ENCODE data around the gene UBL7. TPM values are rescaled to one million over a fixed set of nuclear protein-coding genes. Genes with fewer than 3 reads are reported as not detected.

Gene UBL7
- total RNA-seq, 1 donor from 2014 or later: 50.1 TPM

DNA sequence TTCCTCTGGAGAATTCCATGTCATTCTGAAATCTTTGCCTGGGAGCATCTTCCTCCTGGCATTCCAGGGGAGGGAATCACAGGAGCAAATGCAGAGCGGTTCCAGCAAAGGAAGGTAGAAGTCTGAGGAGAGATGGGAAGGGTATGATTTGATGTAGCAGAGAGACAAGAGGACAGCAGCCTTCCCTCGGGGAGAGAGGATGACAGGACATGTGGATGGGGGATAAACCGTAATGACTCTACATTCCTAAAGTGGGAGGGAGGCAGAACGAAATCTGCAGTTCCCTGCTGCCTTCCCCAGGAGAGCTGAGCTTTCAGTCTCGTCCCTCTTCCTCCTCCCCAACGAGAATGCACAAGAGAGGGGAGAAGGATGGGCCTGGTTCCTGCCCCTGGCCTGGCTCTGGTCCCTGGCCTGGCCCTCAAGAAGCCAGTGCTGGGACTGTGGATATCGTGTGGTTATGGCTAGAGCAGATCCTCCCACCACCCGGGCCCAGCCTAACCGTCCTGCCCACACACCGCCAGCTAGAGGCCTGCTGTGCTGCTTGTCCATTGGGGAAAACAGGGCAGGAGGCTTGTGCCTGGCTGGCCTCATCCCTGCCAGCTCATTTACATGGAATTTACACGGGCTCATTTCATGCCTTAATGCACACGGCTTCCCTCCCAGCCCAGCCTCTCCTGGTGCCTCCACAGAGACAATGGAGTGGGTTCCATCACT, 53.8 kb downstream of the UBL7 start:
- H3K27ac Mint-ChIP-seq (ENCODE audit: unreplicated experiment): peak overlapping the region; percentile 83
- H3K27me3 Mint-ChIP-seq (ENCODE audit: low read depth): no peaks in the 10 kb centered on the region
- H3K4me3 Mint-ChIP-seq: no peak overlapping the region
- DNase-seq (ENCODE audit: low read depth, low spot score): peak; percentile 30
- H3K9me3 Mint-ChIP-seq: no peaks in the 10 kb centered on the region
- TF ChIP-seq, protein P1, sequence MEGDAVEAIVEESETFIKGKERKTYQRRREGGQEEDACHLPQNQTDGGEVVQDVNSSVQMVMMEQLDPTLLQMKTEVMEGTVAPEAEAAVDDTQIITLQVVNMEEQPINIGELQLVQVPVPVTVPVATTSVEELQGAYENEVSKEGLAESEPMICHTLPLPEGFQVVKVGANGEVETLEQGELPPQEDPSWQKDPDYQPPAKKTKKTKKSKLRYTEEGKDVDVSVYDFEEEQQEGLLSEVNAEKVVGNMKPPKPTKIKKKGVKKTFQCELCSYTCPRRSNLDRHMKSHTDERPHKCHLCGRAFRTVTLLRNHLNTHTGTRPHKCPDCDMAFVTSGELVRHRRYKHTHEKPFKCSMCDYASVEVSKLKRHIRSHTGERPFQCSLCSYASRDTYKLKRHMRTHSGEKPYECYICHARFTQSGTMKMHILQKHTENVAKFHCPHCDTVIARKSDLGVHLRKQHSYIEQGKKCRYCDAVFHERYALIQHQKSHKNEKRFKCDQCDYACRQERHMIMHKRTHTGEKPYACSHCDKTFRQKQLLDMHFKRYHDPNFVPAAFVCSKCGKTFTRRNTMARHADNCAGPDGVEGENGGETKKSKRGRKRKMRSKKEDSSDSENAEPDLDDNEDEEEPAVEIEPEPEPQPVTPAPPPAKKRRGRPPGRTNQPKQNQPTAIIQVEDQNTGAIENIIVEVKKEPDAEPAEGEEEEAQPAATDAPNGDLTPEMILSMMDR (conservative IDR thresholded peaks at IDR 0.05): no peak
- H3K4me1 Mint-ChIP-seq: peaks cover 32% of the 10 kb centered on the region
- no peaks in the 10 kb centered on the region for H3K36me3 Mint-ChIP-seq (ENCODE audit: low read depth)

DNA sequence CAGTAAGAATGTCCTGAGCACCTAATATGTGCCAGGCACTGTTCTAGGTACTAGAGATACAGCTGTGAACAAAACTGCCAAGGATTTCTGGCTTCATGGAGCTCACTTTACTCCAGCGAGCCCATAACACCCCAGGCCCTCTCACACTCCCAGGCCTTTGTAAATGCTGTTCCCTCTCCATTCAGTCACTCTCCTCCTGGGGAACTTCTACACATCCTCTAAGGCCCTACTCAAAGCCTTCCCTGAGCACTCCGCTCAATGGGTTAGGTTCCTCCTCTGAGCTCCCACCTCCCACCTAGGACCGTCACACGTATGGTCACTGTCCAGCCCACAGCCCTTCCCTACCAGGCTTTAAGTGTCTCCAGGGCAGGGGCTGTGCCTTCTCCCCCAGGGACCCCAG, 54.4 kb downstream of the UBL7 start:
- H3K27ac Mint-ChIP-seq (ENCODE audit: unreplicated experiment): peak overlapping the region; percentile 83

DNA sequence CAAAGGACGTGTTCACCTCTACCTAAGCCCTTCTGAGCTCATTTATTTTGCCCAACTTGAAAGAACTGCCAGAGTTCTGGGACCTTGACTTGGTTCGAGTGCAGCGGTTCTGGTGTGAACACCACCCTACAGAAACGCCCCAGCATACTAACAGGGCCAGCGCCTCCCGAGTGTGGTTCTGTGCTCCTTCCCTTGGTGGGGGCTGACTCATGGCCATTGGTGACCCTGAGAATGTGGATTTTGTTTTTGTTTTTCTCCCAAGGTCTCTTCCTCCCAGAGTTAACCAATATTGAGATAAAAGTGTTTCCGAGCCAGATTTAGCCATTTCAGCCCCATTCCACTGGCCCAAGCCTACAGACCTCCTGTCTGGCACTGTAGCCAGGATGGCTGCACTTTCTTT, 55.1 kb downstream of the UBL7 start:
- H3K27ac Mint-ChIP-seq (ENCODE audit: unreplicated experiment): no peak overlapping the region
- H3K4me1 Mint-ChIP-seq: peaks cover 32% of the 10 kb centered on the region
- TF ChIP-seq, protein P1 (conservative IDR thresholded peaks at IDR 0.05): no peak
- no peaks in the 10 kb centered on the region for H3K9me3 Mint-ChIP-seq
- H3K36me3 Mint-ChIP-seq (ENCODE audit: low read depth): no peaks in the 10 kb centered on the region
- DNase-seq (ENCODE audit: low read depth, low spot score): no peak
- no peak overlapping the region for H3K4me3 Mint-ChIP-seq
- no peaks in the 10 kb centered on the region for H3K27me3 Mint-ChIP-seq (ENCODE audit: low read depth)

More for the DNA sequence above, 54.4 kb downstream of the UBL7 start:
- Mint-ChIP-seq H3K4me3 (no peak overlapping the region), H3K36me3 (ENCODE audit: low read depth) (no peaks in the 10 kb centered on the region), H3K4me1 (peaks cover 32% of the 10 kb centered on the region), H3K9me3 (no peaks in the 10 kb centered on the region), H3K27me3 (ENCODE audit: low read depth) (no peaks in the 10 kb centered on the region)
- TF ChIP-seq, protein P1 (conservative IDR thresholded peaks at IDR 0.05): no peak
- DNase-seq (ENCODE audit: low read depth, low spot score): no peak

DNA sequence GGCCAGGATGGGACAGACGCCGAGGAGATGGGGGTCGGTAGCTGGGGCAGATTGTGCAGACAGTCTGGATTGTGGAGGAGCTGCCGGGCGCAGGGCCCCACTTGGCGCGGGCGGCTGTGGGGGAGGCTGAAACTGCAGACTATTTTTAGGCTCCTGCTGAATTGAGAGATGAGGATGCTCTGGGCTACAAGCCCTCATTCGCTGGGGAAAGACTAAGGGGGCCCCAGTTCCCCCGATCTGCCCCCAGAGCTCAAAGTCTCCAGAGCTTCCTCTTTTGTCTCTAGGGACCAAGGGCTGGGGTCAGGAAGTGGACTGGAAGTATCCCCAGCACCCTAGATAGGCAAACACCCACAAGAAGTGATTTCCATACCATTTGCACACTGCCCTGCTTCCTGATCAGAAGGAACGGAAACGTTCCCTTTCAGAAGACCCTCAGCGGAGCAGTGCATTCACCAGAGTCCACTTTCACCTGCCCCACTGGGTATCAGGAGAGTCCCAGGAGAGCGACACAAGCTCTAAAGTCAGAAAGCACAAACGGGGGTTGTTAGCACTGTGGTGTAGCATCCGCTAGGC, 56.9 kb downstream of the UBL7 start:
- H3K27me3 Mint-ChIP-seq (ENCODE audit: low read depth): no peaks in the 10 kb centered on the region
- H3K4me3 Mint-ChIP-seq: no peak overlapping the region
- no peaks in the 10 kb centered on the region for H3K9me3 Mint-ChIP-seq
- H3K4me1 Mint-ChIP-seq: peaks cover 32% of the 10 kb centered on the region
- H3K36me3 Mint-ChIP-seq (ENCODE audit: low read depth): no peaks in the 10 kb centered on the region
- TF ChIP-seq, protein P1 (conservative IDR thresholded peaks at IDR 0.05): no peak
- no peak for DNase-seq (ENCODE audit: low read depth, low spot score)
- H3K27ac Mint-ChIP-seq (ENCODE audit: unreplicated experiment): peak overlapping the region; percentile 45

DNA sequence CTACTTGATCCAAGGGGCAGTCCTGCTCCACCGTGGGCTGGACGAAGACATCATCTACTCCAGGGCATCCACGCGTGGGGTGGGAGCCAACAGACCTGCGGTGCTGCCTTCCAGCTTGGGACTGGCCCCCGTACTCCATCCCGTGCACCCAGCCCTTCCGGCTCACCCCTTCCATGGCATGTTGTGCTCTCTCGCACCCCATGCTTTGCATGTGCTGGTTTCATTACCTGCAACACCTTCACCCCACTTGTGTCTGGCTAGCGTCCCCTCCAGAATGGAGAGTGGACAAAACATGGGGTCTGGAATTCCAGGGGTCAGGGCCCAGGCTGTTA, 57.4 kb downstream of the UBL7 start:
- Mint-ChIP-seq H3K4me1 (peaks cover 29% of the 10 kb centered on the region), H3K27me3 (ENCODE audit: low read depth) (no peaks in the 10 kb centered on the region), H3K27ac (ENCODE audit: unreplicated experiment) (no peak overlapping the region), H3K4me3 (no peak overlapping the region), H3K9me3 (no peaks in the 10 kb centered on the region), H3K36me3 (ENCODE audit: low read depth) (no peaks in the 10 kb centered on the region)
- no peak for DNase-seq (ENCODE audit: low read depth, low spot score)
- TF ChIP-seq, protein P1 (conservative IDR thresholded peaks at IDR 0.05): no peak
